T-helper 17 cell (primary cell): ENCODE data around the gene ABCG1. TPM values are rescaled to one million over a fixed set of nuclear protein-coding genes. Genes with fewer than 3 reads are reported as not detected.
"Not testable (repeated sequence)": the region's sequence is repeated elsewhere in the genome, so short reads cannot be mapped to it uniquely, and the experiment has no call there.

ENCODE experiments used
- ATAC-seq: fragments of 150-1000 bp; cut with Tn5 transposase; 2 replicates; pipeline ENCODE4 v1.10.0; 2021; ENCODE audit warnings: mild to moderate bottlenecking, moderate library complexity
- DNase-seq, 3 donors: peaks; one replicate each; pipeline versions ENCODE4 v3.0.0 to v3.0.0-alpha.2; 2020 to 2021
- H3K9me3 ChIP-seq: one replicate; pipeline ENCODE4 v1.7.0; 2013; ENCODE audit warnings: low read length, mild to moderate bottlenecking; ENCODE audit not compliant: control insufficient read depth, poor library complexity, severe bottlenecking
- H3K27ac Mint-ChIP-seq: one replicate; pipeline ENCODE4 v1.8.0; 2022; ENCODE audit warnings: mild to moderate bottlenecking, moderate library complexity, mixed read lengths
- H3K27me3 Mint-ChIP-seq: one replicate; pipeline ENCODE4 v1.8.0; 2022; ENCODE audit warnings: mixed read lengths
- H3K36me3 Mint-ChIP-seq: one replicate; pipeline ENCODE4 v1.8.0; 2022; ENCODE audit warnings: low read depth, mixed read lengths
- H3K4me1 Mint-ChIP-seq: one replicate; pipeline ENCODE4 v1.8.0; 2022; ENCODE audit warnings: mild to moderate bottlenecking, mixed read lengths
- H3K4me3 Mint-ChIP-seq: one replicate; pipeline ENCODE4 v1.8.0; 2022; ENCODE audit warnings: mild to moderate bottlenecking, moderate library complexity, mixed read lengths
- total RNA-seq, 4 donors: library from RNA in 2 of 4; stranded (reverse) in 2 of 4; gene quantifications; one replicate each; pipeline ENCODE4 v1.2.3 and lab custom pipeline; 2022 to 2026

Gene ABCG1
- total RNA-seq, 2 donors from 2014 or later = 43.4 to 75.0 TPM

GRCh38 chr21:42285569-42286245 is 66.8 kb downstream of the ABCG1 start:
- no peaks in the 10 kb centered on the region for H3K9me3 ChIP-seq
- Mint-ChIP-seq H3K36me3 (peaks cover 17% of the 10 kb centered on the region), H3K27ac (peak overlapping the region; percentile 70), H3K27me3 (no peaks in the 10 kb centered on the region), H3K4me1 (peaks cover 5% of the 10 kb centered on the region), H3K4me3 (no peak overlapping the region)
- ATAC-seq (no peak), DNase-seq (no peak)

DNA sequence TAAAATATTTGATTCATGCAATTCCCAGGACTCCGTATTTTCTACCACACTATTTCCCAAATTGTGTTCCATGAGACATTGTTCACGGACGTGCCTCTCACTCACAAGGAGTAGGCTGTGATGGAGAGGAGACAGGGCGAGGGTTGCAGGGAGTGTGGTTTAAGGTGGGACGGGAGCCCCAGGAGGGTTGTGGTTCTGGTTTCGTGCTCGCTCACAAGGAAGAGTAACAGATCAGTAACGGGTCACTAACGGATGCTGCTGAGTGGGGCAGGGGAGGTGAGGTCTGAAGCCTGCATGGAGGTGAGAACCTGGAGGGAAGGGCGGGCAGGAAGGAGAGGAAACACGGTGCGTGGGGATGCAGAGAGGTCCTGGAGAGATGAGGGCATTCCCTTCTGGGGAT is 67.5 kb downstream of the ABCG1 start:
- ATAC-seq (no peak), DNase-seq (no peak)
- peak overlapping the region; percentile 70 for H3K27ac Mint-ChIP-seq
- no peaks in the 10 kb centered on the region for H3K27me3 Mint-ChIP-seq
- peaks cover 5% of the 10 kb centered on the region for H3K4me1 Mint-ChIP-seq
- peaks cover 17% of the 10 kb centered on the region for H3K36me3 Mint-ChIP-seq
- no peak overlapping the region for H3K4me3 Mint-ChIP-seq
- no peaks in the 10 kb centered on the region for H3K9me3 ChIP-seq

DNA sequence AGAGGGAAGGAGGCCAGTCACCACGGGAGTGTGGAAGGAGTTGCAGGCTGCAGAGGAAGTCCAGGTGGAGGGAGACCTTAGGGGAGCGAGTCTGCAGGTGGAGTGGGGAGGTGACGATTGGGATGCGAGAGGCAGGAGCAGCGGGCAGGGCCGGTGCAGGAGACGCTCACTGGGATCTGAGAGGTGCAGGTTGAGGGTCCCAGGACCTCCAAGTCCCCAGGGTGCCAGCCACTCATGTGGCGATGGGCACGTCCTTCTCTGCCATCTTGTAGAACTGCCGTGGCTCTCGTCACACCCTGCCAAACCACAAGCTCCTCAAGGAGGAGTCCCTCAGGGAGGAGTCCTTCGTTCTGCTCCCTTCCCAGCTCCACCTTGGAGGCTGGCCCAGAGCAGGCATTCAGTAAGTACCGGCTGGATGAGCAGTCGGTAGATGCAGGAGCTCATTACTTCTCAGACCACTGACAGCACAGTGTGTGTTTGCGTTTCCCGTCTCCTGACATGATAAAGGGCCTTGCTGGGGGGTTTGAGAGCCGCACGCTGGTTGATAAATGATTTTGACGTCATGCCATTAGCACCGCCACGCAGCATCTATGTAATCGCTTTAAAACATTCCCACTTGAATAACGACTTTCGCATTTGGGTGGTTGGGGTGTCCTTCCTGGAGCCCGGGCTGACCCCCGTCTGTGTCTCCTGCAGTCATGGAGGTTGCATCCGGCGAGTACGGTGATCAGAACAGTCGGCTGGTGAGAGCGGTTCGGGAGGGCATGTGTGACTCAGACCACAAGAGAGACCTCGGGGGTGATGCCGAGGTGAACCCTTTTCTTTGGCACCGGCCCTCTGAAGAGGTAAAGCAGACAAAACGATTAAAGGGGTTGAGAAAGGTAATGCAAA is 68.5 kb downstream of the ABCG1 start:
- Mint-ChIP-seq H3K36me3 (peaks cover 17% of the 10 kb centered on the region), H3K4me3 (no peak overlapping the region), H3K27me3 (no peaks in the 10 kb centered on the region), H3K27ac (peak overlapping the region; percentile 70), H3K4me1 (peaks cover 5% of the 10 kb centered on the region)
- no peaks in the 10 kb centered on the region for H3K9me3 ChIP-seq
- ATAC-seq = no peak
- DNase-seq = no peak

GRCh38 chr21:42288962-42289361 is 70.0 kb downstream of the ABCG1 start:
- no peak for DNase-seq
- Mint-ChIP-seq H3K4me3 (no peak overlapping the region), H3K4me1 (peaks cover 4% of the 10 kb centered on the region), H3K27ac (no peak overlapping the region), H3K27me3 (no peaks in the 10 kb centered on the region), H3K36me3 (peaks cover 17% of the 10 kb centered on the region)
- no peaks in the 10 kb centered on the region for H3K9me3 ChIP-seq
- no peak for ATAC-seq

- no peaks in the 10 kb centered on the region for H3K9me3 ChIP-seq
- H3K4me1 Mint-ChIP-seq = peaks cover 4% of the 10 kb centered on the region
- no peak for DNase-seq
- no peak overlapping the region for H3K4me3 Mint-ChIP-seq
- H3K27me3 Mint-ChIP-seq = no peaks in the 10 kb centered on the region
- H3K36me3 Mint-ChIP-seq = peaks cover 19% of the 10 kb centered on the region
- ATAC-seq = no peak
- no peak overlapping the region for H3K27ac Mint-ChIP-seq
These were observed 71.0 kb downstream of the ABCG1 start for GRCh38 chr21:42289926-42290325.

DNA sequence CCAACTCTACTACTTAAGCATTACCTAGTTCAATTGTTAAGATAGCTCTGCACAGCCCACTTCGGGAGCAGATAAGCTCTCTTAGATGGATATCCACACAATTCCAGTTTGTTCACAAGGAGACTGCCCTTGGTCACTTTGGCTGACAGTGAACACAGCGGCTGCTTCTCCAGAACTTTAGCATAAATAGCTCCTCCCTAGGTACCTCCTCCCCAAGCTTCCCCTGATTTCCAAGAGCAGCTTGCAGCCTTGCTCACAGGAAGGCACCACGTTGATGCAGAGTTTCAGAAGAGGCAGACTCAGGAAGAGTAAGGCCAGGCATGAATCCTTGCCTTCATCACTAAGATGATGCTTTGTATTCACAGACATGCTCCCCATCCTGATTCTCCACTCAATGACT is 71.6 kb downstream of the ABCG1 start:
- no peak for DNase-seq
- no peaks in the 10 kb centered on the region for H3K27me3 Mint-ChIP-seq
- H3K27ac Mint-ChIP-seq = peak overlapping the region; percentile 45
- H3K9me3 ChIP-seq = no peaks in the 10 kb centered on the region
- peaks cover 19% of the 10 kb centered on the region for H3K36me3 Mint-ChIP-seq
- H3K4me3 Mint-ChIP-seq = no peak overlapping the region
- ATAC-seq = no peak
- H3K4me1 Mint-ChIP-seq = peaks cover 4% of the 10 kb centered on the region

- Mint-ChIP-seq H3K36me3 (peaks cover 19% of the 10 kb centered on the region), H3K27ac (peak overlapping the region; percentile 45)
- ATAC-seq = peak; percentile 26
These were observed 72.2 kb downstream of the ABCG1 start for GRCh38 chr21:42291003-42291750.

GRCh38 chr21:42291751-42292562 is 73.0 kb downstream of the ABCG1 start:
- H3K27ac Mint-ChIP-seq = peak overlapping the region; percentile 32
- H3K4me1 Mint-ChIP-seq = no peaks in the 10 kb centered on the region
- H3K9me3 ChIP-seq = no peaks in the 10 kb centered on the region
- H3K27me3 Mint-ChIP-seq = no peaks in the 10 kb centered on the region
- DNase-seq (no peak), ATAC-seq (peak; percentile 31)
- peaks cover 11% of the 10 kb centered on the region for H3K36me3 Mint-ChIP-seq
- H3K4me3 Mint-ChIP-seq = no peak overlapping the region

More at GRCh38 chr21:42291003-42291750, 72.2 kb downstream of the ABCG1 start:
- Mint-ChIP-seq H3K4me1 (peaks cover 4% of the 10 kb centered on the region), H3K4me3 (no peak overlapping the region), H3K27me3 (no peaks in the 10 kb centered on the region)
- DNase-seq = no peak
- H3K9me3 ChIP-seq = no peaks in the 10 kb centered on the region

- DNase-seq, H3K4me1 Mint-ChIP-seq, H3K4me3 Mint-ChIP-seq, H3K27ac Mint-ChIP-seq, H3K36me3 Mint-ChIP-seq, H3K27me3 Mint-ChIP-seq, H3K9me3 ChIP-seq: not testable (repeated sequence)
- peak; percentile 16 for ATAC-seq
These were observed 73.7 kb downstream of the ABCG1 start for GRCh38 chr21:42292563-42293142.

GRCh38 chr21:42293649-42294272 is 74.8 kb downstream of the ABCG1 start:
- peaks cover 2% of the 10 kb centered on the region for H3K4me1 Mint-ChIP-seq
- ATAC-seq = no peak
- no peak for DNase-seq
- H3K4me3 Mint-ChIP-seq = no peak overlapping the region
- no peaks in the 10 kb centered on the region for H3K27me3 Mint-ChIP-seq
- no peak overlapping the region for H3K27ac Mint-ChIP-seq
- H3K9me3 ChIP-seq = no peaks in the 10 kb centered on the region
- H3K36me3 Mint-ChIP-seq = peaks cover 5% of the 10 kb centered on the region

- ATAC-seq = no peak
- peaks cover 2% of the 10 kb centered on the region for H3K36me3 Mint-ChIP-seq
These were observed 75.4 kb downstream of the ABCG1 start for GRCh38 chr21:42294273-42294880.

DNA sequence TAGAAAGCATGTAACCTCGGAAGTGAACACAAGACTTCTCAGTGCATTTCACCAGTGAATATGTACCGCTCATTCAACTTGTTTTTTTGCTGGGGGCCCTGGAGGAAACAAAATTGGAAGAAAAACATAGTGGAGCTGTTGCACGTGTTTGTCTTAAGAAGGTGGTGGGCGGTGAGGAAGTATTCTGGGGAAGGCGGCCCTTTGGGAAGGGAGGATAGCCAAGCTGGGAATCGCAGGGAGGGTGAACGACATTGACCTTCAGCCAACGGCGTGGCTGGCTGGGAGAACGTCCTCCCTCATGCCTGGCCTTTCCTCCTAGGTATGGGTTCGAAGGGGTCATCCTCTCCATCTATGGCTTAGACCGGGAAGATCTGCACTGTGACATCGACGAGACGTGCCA is 76.9 kb downstream of the ABCG1 start:
- no peak for DNase-seq
- Mint-ChIP-seq H3K4me1 (peaks cover 2% of the 10 kb centered on the region), H3K27me3 (no peaks in the 10 kb centered on the region), H3K36me3 (peaks cover 2% of the 10 kb centered on the region), H3K27ac (peak overlapping the region; percentile 51), H3K4me3 (no peak overlapping the region)
- no peaks in the 10 kb centered on the region for H3K9me3 ChIP-seq
- ATAC-seq = no peak

More at GRCh38 chr21:42294273-42294880, 75.4 kb downstream of the ABCG1 start:
- peak overlapping the region; percentile 49 for H3K4me3 Mint-ChIP-seq
- H3K27ac Mint-ChIP-seq = no peak overlapping the region
- H3K4me1 Mint-ChIP-seq = peaks cover 2% of the 10 kb centered on the region
- no peaks in the 10 kb centered on the region for H3K27me3 Mint-ChIP-seq
- H3K9me3 ChIP-seq = no peaks in the 10 kb centered on the region
- DNase-seq = no peak
